ENCODE data around the gene BTN1A1.
A peak's percentile ranks its signal among the peaks of the same experiment; 100 is the strongest.

BTN1A1 gene

DNA sequence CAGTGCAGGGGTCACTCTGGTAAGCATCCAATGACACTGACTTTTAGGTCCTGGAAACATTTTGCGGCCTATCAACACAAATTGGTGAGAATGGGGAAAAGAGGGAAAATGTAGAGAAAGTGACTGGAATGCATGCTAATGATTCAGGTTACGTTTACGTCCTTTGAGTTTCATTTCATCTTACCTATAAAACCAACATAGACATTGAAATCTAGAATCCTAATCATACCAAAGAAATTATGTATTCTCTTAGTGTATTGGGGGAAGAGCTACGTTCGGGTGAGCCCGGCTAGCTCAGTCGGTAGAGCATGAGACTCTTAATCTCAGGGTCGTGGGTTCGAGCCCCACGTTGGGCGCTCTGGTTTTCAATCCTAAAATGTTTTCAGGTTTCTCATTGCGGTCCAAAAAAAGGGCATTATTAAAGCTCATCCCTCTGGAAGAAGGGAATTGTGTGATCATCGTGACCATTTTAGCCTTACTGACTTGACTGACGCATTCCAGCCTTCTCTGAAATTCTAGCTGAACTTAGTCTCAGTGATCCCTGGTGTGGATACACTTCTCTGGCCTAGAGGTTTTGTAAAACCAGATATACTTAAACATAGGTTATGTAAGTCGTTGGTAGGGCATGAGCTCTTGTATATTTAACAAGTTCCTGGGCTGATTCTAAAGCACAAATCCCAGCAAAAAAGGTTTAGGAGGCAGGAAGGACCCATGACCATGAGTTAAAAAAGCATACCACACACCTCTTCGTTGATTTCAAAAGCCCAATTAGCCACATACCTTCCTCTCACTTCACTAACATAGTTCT lies 56.4 kb downstream of the BTN1A1 start:
- peak overlapping the region in 1 of 2 experiments; percentile 17 for H3K27ac ChIP-seq (ENCODE audit: insufficient read depth in 1 of 2, low read depth in 1 of 2, low read length in 2 of 2, poor library complexity in 1 of 2, severe bottlenecking in 2 of 2)
- no peaks in the 10 kb centered on the region for H3K9me3 ChIP-seq (ENCODE audit: control extremely low read depth in 1 of 5, control insufficient read depth in 4 of 5, insufficient read depth in 2 of 5, low read depth in 1 of 5, low read length in 4 of 5)
- 47% methylated on average over 13 of the region's 16 CpGs for WGBS (ENCODE audit: insufficient coverage)
- H3K4me1 ChIP-seq (ENCODE audit: control extremely low read depth in 1 of 4, control insufficient read depth in 4 of 4, insufficient read depth in 4 of 4, low read length in 3 of 4): peaks cover 10 to 18% (median 15%) of the 10 kb centered on the region in 4 experiments
- H3K27me3 ChIP-seq (replicated peaks in 2 of 5; ENCODE audit: control insufficient read depth in 4 of 5, insufficient read depth in 5 of 5, low read length in 4 of 5): no peaks in the 10 kb centered on the region
- CTCF ChIA-PET: interaction anchor here (0.7 to 1.0 kb wide), 2 partner anchors 10 to 353 kb away, joined by 3 read pairs; no protein-coding TSS in a partner anchor
- peak overlapping the region in 1 of 7 experiments; percentile 19 for H3K4me3 ChIP-seq (ENCODE audit: control insufficient read depth in 1 of 7, extremely low read depth in 1 of 7, insufficient read depth in 4 of 7, low read depth in 2 of 7, low read length in 6 of 7)
- POLR2A ChIA-PET: no interaction called here
- H3K36me3 ChIP-seq (ENCODE audit: control insufficient read depth in 4 of 4, insufficient read depth in 4 of 4, low read length in 3 of 4): no peaks in the 10 kb centered on the region
- DNase-seq: peak in 2 of 3 donors; percentile 32 to 52
